Stimulated activated effector memory CD8-positive, alpha-beta T cell treated with anti-CD3 and anti-CD28 coated beads, Interleukin-12 subunit alpha, Interleukin-12 subunit beta, amount 100 ng/mL, for 72 hours (primary cell): ENCODE data around the gene ESPN.
A peak's percentile ranks its signal among the peaks of the same experiment; 100 is the strongest.
"Not testable (repeated sequence)": the region's sequence is repeated elsewhere in the genome, so short reads cannot be mapped to it uniquely, and the experiment has no call there.

Experiments
- ATAC-seq: fragments of 150-1000 bp; cut with Tn5 transposase; 2 replicates; pipeline ENCODE4 v1.10.0; 2021
- DNase-seq, 2 donors: peaks; one replicate each; pipeline ENCODE4 v3.0.0; 2021 to 2022; ENCODE audit warnings: low spot score in 2 of 2
- H3K27ac Mint-ChIP-seq: one replicate; pipeline ENCODE4 v1.8.0; 2022; ENCODE audit warnings: mild to moderate bottlenecking, mixed read lengths
- H3K36me3 Mint-ChIP-seq: one replicate; pipeline ENCODE4 v1.8.0; 2022; ENCODE audit warnings: mild to moderate bottlenecking, mixed read lengths
- H3K4me1 Mint-ChIP-seq: one replicate; pipeline ENCODE4 v1.8.0; 2022; ENCODE audit warnings: mixed read lengths
- H3K4me3 Mint-ChIP-seq: one replicate; pipeline ENCODE4 v1.8.0; 2022; ENCODE audit warnings: mild to moderate bottlenecking, mixed read lengths
- H3K9me3 Mint-ChIP-seq: one replicate; pipeline ENCODE4 v1.8.0; 2022; ENCODE audit warnings: mixed read lengths

ESPN gene

GRCh38 chr1:6484826-6485167 lies 60.2 kb downstream of the ESPN start:
- H3K9me3 Mint-ChIP-seq: no peaks in the 10 kb centered on the region
- peaks cover 11% of the 10 kb centered on the region for H3K4me1 Mint-ChIP-seq
- H3K36me3 Mint-ChIP-seq: no peaks in the 10 kb centered on the region
- no peak overlapping the region for H3K4me3 Mint-ChIP-seq
- no peak overlapping the region for H3K27ac Mint-ChIP-seq
- DNase-seq (no peak), ATAC-seq (no peak)

GRCh38 chr1:6485168-6486101 lies 60.9 kb downstream of the ESPN start:
- H3K4me3 Mint-ChIP-seq: peak overlapping the region; percentile 55
- H3K36me3 Mint-ChIP-seq: no peaks in the 10 kb centered on the region
- no peak overlapping the region for H3K27ac Mint-ChIP-seq
- no peaks in the 10 kb centered on the region for H3K9me3 Mint-ChIP-seq
- DNase-seq: no peak
- no peak for ATAC-seq
- H3K4me1 Mint-ChIP-seq: peaks cover 15% of the 10 kb centered on the region

- Mint-ChIP-seq H3K4me1 (peaks cover 21% of the 10 kb centered on the region), H3K36me3 (no peaks in the 10 kb centered on the region), H3K9me3 (no peaks in the 10 kb centered on the region), H3K27ac (no peak overlapping the region), H3K4me3 (peak overlapping the region; percentile 55)
- DNase-seq (peak; percentile 78 to 90), ATAC-seq (peak; percentile 79)
Observed at GRCh38 chr1:6486433-6487011, 61.9 kb downstream of the ESPN start.

GRCh38 chr1:6487804-6488484 lies 63.4 kb downstream of the ESPN start:
- H3K27ac Mint-ChIP-seq: no peak overlapping the region
- ATAC-seq (no peak), DNase-seq (no peak)
- H3K36me3 Mint-ChIP-seq: no peaks in the 10 kb centered on the region
- H3K9me3 Mint-ChIP-seq: no peaks in the 10 kb centered on the region
- no peak overlapping the region for H3K4me3 Mint-ChIP-seq
- peaks cover 26% of the 10 kb centered on the region for H3K4me1 Mint-ChIP-seq

- Mint-ChIP-seq H3K9me3 (no peaks in the 10 kb centered on the region), H3K27ac (no peak overlapping the region), H3K4me3 (no peak overlapping the region), H3K4me1 (peaks cover 26% of the 10 kb centered on the region), H3K36me3 (no peaks in the 10 kb centered on the region)
- DNase-seq (no peak), ATAC-seq (no peak)
Observed at GRCh38 chr1:6488602-6489382, 64.2 kb downstream of the ESPN start.

GRCh38 chr1:6489383-6489765 lies 64.8 kb downstream of the ESPN start:
- Mint-ChIP-seq H3K27ac (no peak overlapping the region), H3K4me3 (peak overlapping the region; percentile 79), H3K4me1 (peaks cover 26% of the 10 kb centered on the region), H3K36me3 (no peaks in the 10 kb centered on the region), H3K9me3 (no peaks in the 10 kb centered on the region)
- ATAC-seq (no peak), DNase-seq (no peak)

- DNase-seq (peak; percentile 81 to 88), ATAC-seq (peak; percentile 82)
- peaks cover 26% of the 10 kb centered on the region for H3K4me1 Mint-ChIP-seq
- no peaks in the 10 kb centered on the region for H3K36me3 Mint-ChIP-seq
- no peaks in the 10 kb centered on the region for H3K9me3 Mint-ChIP-seq
- H3K27ac Mint-ChIP-seq: peak overlapping the region; percentile 43
- H3K4me3 Mint-ChIP-seq: peak overlapping the region; percentile 79
Observed at GRCh38 chr1:6489799-6490180, 65.2 kb downstream of the ESPN start.

- Mint-ChIP-seq H3K36me3 (no peaks in the 10 kb centered on the region), H3K4me3 (peak overlapping the region; percentile 79), H3K27ac (peak overlapping the region; percentile 43), H3K4me1 (peaks cover 26% of the 10 kb centered on the region), H3K9me3 (no peaks in the 10 kb centered on the region)
- DNase-seq (peak; percentile 34 to 80), ATAC-seq (peak; percentile 68)
Observed at GRCh38 chr1:6490181-6491080, 65.9 kb downstream of the ESPN start.

GRCh38 chr1:6491081-6491449 lies 66.5 kb downstream of the ESPN start:
- DNase-seq: no peak
- no peak for ATAC-seq
- Mint-ChIP-seq H3K4me1 (peaks cover 26% of the 10 kb centered on the region), H3K27ac (peak overlapping the region; percentile 43), H3K36me3 (no peaks in the 10 kb centered on the region), H3K9me3 (no peaks in the 10 kb centered on the region), H3K4me3 (peak overlapping the region; percentile 79)

GRCh38 chr1:6491480-6491962 lies 66.9 kb downstream of the ESPN start, which contains the start of gene PLEKHG5:
PLEKHG5 (minus strand) TSS chr1:6491667; CDS start chr1:6477571, 14,096 bp downstream.
- H3K4me1 Mint-ChIP-seq: peaks cover 23% of the 10 kb centered on the region
- ATAC-seq (no peak), DNase-seq (no peak)
- peak within 1 kb of the TSS; percentile 79 for H3K4me3 Mint-ChIP-seq
- H3K27ac Mint-ChIP-seq: peak within 1 kb of the TSS; percentile 43
- H3K9me3 Mint-ChIP-seq: no peaks in the 10 kb centered on the region
- no peaks in the 10 kb centered on the region for H3K36me3 Mint-ChIP-seq

GRCh38 chr1:6491966-6492365 lies 67.4 kb downstream of the ESPN start:
- peak overlapping the region; percentile 43 for H3K27ac Mint-ChIP-seq
- no peaks in the 10 kb centered on the region for H3K36me3 Mint-ChIP-seq
- ATAC-seq (no peak), DNase-seq (no peak)
- H3K4me3 Mint-ChIP-seq: peak overlapping the region; percentile 79
- H3K9me3 Mint-ChIP-seq: no peaks in the 10 kb centered on the region
- H3K4me1 Mint-ChIP-seq: peaks cover 20% of the 10 kb centered on the region

- not testable (repeated sequence) for DNase-seq, H3K4me3 Mint-ChIP-seq, H3K27ac Mint-ChIP-seq, H3K36me3 Mint-ChIP-seq, ATAC-seq, H3K9me3 Mint-ChIP-seq
- H3K4me1 Mint-ChIP-seq: peaks cover 26% of the 10 kb centered on the region
Observed at GRCh38 chr1:6493834-6494223, 69.3 kb downstream of the ESPN start.

- Mint-ChIP-seq H3K4me3 (no peak overlapping the region), H3K9me3 (no peaks in the 10 kb centered on the region), H3K36me3 (no peaks in the 10 kb centered on the region), H3K4me1 (peaks cover 26% of the 10 kb centered on the region), H3K27ac (no peak overlapping the region)
- DNase-seq: no peak
- no peak for ATAC-seq
Observed at GRCh38 chr1:6494627-6495026, 70.1 kb downstream of the ESPN start.

- H3K36me3 Mint-ChIP-seq: no peaks in the 10 kb centered on the region
- H3K9me3 Mint-ChIP-seq: no peaks in the 10 kb centered on the region
- DNase-seq: no peak
- no peak overlapping the region for H3K4me3 Mint-ChIP-seq
- no peak for ATAC-seq
- H3K27ac Mint-ChIP-seq: no peak overlapping the region
- H3K4me1 Mint-ChIP-seq: peaks cover 25% of the 10 kb centered on the region
Observed at GRCh38 chr1:6495041-6495441, 70.5 kb downstream of the ESPN start.
